GM21381 (cell line): ENCODE measurements around the gene XRCC3.

ENCODE experiments used
- ATAC-seq: cut with Tn5 transposase; IDR thresholded peaks from one replicate; pipeline ENCODE4 v1.9.1; 2021; ENCODE audit warnings: mild to moderate bottlenecking, moderate library complexity; ENCODE audit not compliant: unreplicated experiment

XRCC3 gene

GRCh38 chr14:103726474-103726873 lies 11.2 kb upstream of the XRCC3 start:
- ATAC-seq: no peak

DNA sequence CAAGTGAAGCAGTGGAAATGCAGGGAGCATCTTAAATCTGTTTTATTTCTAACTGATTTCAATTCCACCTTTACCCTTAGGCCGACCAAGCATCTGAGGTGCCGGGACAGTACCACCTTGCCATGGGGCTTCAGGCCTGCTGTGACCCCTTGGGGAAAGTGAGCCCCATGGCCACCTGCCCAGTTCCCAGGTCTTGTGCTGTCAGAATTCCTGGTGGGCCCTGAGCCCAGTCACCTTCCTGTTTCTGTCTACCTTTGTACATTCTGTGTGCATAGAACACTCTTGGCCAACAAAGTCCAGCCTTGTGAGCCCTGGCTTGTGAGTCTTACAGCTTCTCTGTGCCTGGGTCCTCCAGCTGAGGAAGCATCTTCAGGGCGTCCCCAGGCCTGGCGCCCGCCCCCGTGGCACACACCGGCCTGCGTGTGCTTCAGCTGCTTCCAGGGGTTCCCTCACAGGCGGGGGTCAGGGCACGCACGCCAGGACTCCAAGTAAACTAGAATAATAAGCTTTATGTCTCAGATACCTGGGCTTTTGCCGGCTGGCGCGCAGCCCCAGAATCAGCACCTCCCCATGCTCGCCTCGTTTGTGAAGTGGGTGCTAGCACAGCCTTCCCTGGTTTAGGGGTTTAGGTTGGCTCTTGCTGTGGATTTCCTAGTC lies 10.6 kb upstream of the XRCC3 start:
- no peak for ATAC-seq

- ATAC-seq: no peak
These were observed 9.9 kb upstream of the XRCC3 start for GRCh38 chr14:103725001-103725682.

GRCh38 chr14:103724116-103724515 lies 8.9 kb upstream of the XRCC3 start:
- ATAC-seq: no peak

DNA sequence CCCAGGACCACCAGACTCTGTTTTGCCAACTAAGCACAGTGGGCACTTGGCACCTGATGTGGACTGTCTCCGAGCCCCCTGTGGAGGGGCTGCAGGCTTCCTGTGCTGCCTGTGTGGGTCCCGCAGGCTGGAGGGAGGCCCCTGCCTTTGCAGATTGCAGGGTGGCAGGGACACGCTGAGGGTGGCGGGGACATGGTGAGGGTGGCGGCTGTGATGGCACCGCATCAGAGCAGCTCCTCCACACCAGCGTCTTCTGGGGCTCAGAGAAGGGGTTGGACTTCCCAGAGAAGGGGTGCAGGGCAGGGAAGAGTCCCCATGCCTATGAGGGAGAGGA lies 8.5 kb upstream of the XRCC3 start:
- ATAC-seq: no peak

- ATAC-seq: no peak
These were observed 6.3 kb upstream of the XRCC3 start for GRCh38 chr14:103721334-103722120.

GRCh38 chr14:103719751-103720150 lies 4.5 kb upstream of the XRCC3 start:
- no peak for ATAC-seq

DNA sequence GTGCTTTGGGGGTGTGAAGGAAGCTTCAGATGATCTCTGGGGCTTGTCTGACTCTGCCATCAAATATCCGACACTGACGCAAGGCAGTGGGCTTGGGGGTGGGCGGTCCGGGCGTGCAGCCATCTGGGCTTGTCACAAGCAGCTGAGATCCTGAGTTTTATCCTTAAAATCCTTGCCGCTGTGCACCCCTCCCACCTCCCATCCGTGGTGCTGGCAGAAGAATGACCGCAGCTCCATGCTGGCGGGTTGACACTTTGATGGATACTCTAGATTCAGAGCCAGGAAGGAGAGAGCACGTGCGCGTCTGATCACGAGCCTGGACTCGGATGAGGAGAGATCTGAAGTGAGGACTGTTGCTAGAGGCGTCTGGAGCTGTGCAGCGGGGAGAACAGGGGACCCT lies 3.3 kb upstream of the XRCC3 start:
- no peak for ATAC-seq

DNA sequence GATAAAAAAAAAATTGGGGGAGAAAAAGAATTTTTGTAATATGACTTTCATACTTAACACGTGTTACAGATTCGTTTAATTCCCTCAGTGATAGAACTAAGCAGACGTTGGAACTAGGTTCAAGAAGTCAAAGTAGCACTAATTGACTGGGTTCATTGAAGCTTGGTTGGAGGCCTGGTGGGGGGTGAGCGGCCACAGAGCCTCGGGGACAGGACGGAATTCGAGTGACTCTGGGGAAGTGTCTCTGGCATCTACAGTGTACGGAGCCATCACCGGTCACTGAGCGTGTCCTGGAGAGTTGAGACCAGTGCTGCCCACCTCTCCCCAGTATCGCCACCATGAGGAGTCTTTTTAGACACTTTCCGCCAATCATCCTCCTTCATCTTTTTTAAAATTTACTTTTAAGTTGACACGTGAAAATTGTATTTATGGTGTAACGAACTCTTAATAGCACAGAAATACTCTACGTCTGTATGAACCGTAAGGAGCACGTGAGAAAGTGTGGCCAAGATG lies 1.7 kb upstream of the XRCC3 start:
- no peak for ATAC-seq

DNA sequence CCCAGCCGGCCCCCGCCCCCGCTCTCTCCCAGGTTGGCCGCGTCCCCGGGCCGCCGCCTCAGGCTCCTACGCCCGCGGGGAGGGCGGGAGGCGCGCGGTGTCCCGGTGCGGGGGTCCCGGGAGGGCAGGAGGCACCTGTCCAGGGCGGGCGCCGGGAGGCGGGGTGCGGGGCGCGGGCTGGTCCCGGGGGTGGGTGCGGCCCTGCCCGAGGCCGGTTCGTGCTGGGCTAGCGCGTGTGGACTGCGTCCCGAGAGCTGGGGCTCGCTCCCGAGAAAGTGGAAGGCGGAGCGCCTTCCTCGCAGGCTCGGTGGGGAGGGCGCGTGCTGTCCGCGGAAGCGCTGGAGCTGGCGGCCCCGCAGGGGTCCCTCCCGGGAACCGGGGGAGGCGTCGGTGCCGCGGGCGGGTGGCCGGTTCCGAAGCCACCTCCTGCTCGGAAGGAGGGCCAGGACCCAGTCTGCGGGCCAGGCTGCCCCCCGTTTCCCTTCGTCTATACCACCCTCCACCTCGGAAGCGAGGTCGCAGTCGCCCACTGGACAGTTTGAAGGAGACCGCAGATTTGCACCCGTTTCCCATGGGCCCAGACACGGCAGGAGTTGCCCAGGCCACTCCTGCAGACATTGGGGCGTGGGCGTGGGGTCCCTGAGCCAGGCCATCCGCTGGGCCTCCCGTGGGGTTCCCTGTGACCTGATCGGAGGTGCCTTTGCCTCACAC lies 995 bp upstream of the XRCC3 start:
- ATAC-seq: peak; percentile 2

GRCh38 chr14:103714063-103714724 lies 1.1 kb downstream of the XRCC3 start:
- no peak for ATAC-seq

DNA sequence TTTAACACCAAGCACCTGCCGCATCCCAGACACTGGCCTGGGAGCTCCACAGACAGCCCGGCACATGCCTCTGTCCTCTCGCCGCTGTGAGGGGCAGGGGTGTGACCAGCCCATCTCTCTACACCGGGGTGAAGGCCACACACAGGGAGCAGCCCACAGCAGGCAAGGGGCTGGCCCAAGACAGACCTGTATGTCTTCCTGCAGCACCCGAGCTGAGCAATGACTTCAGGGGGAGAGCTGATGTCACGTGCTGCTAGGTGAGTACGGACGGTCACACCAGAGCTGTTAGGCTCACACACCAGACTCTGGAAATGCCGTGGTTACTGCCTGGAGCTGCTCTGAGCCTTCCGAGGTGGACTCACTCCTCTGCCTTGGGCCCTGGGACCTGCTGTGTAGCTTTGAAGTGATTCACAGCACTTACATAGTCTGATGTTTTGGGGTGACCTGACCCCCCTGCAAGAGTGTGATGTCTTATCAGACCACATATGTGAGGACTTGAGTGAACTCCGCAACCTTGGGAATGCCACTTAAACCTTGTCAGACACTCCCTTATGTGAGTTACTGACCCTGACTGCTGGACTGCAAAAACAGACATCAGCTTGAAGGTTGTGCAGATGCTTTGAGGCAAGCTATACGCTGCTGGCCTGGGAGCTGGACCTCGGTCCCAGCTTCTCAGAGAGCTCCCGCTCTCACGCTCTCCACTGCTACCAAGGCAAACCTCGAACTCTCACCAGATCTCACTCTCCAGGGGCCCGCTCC lies 1.8 kb downstream of the XRCC3 start:
- ATAC-seq: no peak

GRCh38 chr14:103712633-103713247 lies 2.5 kb downstream of the XRCC3 start:
- no peak for ATAC-seq

DNA sequence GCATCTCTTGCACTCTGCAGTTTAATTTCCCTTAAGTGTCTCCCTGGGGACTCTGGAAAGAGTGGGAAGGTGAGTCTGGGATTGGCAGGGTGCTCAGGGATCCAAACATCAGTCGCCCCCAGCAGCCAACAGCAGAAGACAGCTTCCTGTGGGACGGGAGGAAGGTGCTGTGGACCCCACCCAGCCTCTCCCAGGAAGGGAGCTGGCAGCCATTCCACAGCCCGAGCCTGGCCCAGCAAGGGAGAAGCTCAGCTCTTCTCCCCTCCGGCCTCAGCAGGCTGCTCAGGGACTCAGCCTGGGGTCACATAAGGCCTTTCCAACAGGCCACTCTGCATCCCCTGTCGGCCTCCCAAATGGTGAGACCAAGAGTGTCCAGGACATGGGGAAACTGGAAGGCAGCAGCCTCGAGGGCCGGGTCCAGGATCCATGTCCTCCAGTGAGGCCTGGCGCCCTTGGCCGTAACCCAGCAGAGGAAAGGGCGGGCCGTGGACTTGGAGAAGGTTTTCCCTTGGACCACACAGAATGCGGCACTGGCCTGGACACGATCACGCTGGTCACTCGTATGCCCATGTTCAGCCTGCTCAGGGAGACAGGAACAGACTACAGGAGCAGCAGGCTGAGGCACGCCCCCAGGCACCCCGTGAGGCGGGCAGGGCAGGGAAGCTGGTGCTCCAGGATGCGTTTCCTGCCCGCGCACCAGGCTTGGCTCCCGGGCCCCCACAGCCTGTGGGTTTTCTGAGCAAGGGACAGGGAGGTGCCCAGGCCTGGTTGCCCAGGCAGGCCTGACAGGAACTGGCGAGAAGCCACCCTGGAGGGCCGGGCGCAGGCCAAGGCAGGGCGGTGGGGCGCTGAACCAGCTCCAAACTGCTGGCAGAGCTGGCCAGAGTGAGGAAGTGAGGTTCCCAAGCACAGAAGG lies 3.5 kb downstream of the XRCC3 start:
- no peak for ATAC-seq

- no peak for ATAC-seq
These were observed 4.4 kb downstream of the XRCC3 start for GRCh38 chr14:103710771-103711377.

- no peak for ATAC-seq
These were observed 5.4 kb downstream of the XRCC3 start for GRCh38 chr14:103709814-103710213.

DNA sequence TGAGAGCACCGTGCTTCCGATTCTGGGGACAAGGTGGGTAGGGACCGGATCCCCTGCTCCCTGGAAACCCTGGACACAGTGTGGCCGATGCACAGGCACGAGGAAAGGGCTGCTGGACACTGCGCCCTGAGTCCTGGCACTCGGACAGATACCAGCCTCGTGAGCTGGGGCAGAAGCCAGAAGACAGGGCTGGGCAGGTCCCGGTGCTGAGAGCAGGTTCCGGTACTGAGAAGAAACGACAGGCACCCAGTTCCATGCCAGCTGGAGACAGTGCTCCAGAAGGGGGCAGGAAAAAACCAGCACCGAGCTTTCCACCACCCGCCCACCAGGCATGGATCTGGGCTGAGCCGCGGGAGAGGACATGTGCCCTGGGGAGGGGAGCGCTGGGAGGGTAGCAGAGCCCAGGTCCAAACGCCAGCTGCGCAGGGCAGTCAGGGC lies 6.5 kb downstream of the XRCC3 start:
- no peak for ATAC-seq
